ENCODE results near the gene LDLRAD3. TPM values are rescaled to one million over a fixed set of nuclear protein-coding genes. Genes with fewer than 3 reads are reported as not detected.

Gene LDLRAD3
- total RNA-seq, 1 donor from 2014 or later = 18.2 TPM

DNA sequence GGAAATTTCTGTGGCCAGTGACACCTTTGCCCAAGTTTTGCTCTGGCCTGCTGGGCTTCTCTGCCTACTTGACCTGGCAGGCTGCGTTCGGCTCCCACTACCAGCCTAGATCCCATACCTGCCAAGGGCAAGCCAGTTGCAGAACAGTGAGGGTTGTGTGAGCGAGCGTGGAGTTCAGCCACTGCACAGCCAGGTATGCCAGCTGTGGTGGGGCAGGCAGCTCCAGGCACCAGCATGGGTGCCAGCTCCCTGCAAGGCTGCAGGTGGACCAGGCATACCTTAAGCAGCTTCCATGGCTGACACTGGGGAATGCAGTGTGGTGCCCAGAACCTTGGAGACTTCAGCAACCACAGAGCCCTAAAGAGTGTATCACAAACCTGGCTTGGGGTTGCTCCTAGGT lies 133.5 kb downstream of the LDLRAD3 start:
- no peak for DNase-seq (ENCODE audit: extremely low spot score, unreplicated experiment)
- H3K27me3 Mint-ChIP-seq (ENCODE audit: unreplicated experiment) = no peaks in the 10 kb centered on the region
- H3K36me3 Mint-ChIP-seq (ENCODE audit: unreplicated experiment) = no peaks in the 10 kb centered on the region
- TF ChIP-seq, protein P1, sequence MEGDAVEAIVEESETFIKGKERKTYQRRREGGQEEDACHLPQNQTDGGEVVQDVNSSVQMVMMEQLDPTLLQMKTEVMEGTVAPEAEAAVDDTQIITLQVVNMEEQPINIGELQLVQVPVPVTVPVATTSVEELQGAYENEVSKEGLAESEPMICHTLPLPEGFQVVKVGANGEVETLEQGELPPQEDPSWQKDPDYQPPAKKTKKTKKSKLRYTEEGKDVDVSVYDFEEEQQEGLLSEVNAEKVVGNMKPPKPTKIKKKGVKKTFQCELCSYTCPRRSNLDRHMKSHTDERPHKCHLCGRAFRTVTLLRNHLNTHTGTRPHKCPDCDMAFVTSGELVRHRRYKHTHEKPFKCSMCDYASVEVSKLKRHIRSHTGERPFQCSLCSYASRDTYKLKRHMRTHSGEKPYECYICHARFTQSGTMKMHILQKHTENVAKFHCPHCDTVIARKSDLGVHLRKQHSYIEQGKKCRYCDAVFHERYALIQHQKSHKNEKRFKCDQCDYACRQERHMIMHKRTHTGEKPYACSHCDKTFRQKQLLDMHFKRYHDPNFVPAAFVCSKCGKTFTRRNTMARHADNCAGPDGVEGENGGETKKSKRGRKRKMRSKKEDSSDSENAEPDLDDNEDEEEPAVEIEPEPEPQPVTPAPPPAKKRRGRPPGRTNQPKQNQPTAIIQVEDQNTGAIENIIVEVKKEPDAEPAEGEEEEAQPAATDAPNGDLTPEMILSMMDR (IDR thresholded peaks at IDR 0.05) = no peak
- H3K4me1 Mint-ChIP-seq (ENCODE audit: unreplicated experiment) = peaks cover 36% of the 10 kb centered on the region
- no peaks in the 10 kb centered on the region for H3K9me3 Mint-ChIP-seq (ENCODE audit: unreplicated experiment)
- H3K27ac Mint-ChIP-seq (ENCODE audit: unreplicated experiment) = no peak overlapping the region
- no peak overlapping the region for H3K4me3 Mint-ChIP-seq (ENCODE audit: unreplicated experiment)

- TF ChIP-seq, protein P1 (IDR thresholded peaks at IDR 0.05) = no peak
- Mint-ChIP-seq H3K27me3 (ENCODE audit: unreplicated experiment) (no peaks in the 10 kb centered on the region), H3K4me1 (ENCODE audit: unreplicated experiment) (peaks cover 30% of the 10 kb centered on the region), H3K9me3 (ENCODE audit: unreplicated experiment) (peaks cover 5% of the 10 kb centered on the region), H3K4me3 (ENCODE audit: unreplicated experiment) (no peak overlapping the region), H3K36me3 (ENCODE audit: unreplicated experiment) (peaks cover 7% of the 10 kb centered on the region), H3K27ac (ENCODE audit: unreplicated experiment) (no peak overlapping the region)
- peak; percentile 72 for DNase-seq (ENCODE audit: extremely low spot score, unreplicated experiment)
Measured at GRCh38 chr11:36077886-36078685, 134.2 kb downstream of the LDLRAD3 start.

DNA sequence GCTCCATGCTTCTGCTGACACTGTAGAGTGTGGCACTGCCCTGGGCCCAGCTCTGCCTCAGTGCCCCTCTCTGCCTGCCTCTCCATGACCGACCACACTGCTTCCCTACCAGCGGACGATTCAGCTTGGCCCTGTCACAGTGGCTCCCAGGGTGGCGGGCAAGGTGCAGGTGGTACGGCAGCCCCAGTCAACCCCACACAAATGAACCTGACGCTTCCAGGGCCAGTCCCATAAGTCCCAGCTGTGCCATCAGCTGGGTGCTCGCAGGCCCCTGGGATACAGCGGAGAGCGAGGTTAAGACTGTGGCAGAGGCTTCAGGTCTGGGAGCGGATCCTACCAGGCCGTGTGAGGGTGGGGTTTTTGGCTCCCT lies 134.8 kb downstream of the LDLRAD3 start:
- H3K9me3 Mint-ChIP-seq (ENCODE audit: unreplicated experiment) = peaks cover 5% of the 10 kb centered on the region

DNA sequence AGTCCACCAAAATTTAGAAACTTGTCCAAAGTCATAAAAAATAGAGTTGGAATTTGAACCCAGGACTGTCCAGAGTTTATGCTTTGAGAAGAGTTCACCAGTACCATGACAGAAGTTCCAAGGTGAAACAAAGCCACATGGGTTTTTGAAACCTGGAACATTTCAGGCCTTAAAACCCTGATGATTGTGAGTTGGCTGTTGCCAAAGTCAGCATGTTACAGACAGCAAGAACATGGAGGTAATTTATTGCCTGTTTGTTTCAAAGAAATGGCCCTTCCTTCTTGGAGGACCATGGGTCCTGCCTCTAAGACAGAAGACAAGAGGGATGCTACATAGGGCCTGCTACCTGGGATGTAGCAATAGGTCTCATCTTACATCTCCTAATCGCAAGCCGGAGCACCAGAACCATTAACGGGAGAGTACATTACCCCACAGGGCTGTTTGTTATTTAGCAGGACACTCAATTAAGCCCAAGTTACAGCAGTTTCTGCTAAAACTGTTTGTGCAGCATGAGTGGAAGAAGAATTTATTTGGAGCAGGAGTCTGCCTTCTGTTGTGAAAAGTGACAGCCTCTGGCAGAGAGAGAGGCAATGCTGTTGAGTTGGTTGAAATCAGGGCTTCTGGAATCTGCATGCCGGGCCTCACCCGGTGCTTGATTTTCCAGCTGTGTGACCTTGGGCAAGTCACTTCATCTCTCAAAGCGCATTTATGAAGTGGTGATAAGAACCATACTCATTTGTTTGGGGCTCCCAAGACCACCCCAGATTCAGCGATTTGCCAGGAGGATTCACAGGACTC lies 136.2 kb downstream of the LDLRAD3 start:
- peaks cover 11% of the 10 kb centered on the region for H3K4me1 Mint-ChIP-seq (ENCODE audit: unreplicated experiment)
- H3K27me3 Mint-ChIP-seq (ENCODE audit: unreplicated experiment) = no peaks in the 10 kb centered on the region
- no peak overlapping the region for H3K27ac Mint-ChIP-seq (ENCODE audit: unreplicated experiment)
- H3K4me3 Mint-ChIP-seq (ENCODE audit: unreplicated experiment) = no peak overlapping the region
- peak; percentile 53 for DNase-seq (ENCODE audit: extremely low spot score, unreplicated experiment)
- H3K36me3 Mint-ChIP-seq (ENCODE audit: unreplicated experiment) = peaks cover 14% of the 10 kb centered on the region
- TF ChIP-seq, protein P1 (IDR thresholded peaks at IDR 0.05) = no peak
- peaks cover 7% of the 10 kb centered on the region for H3K9me3 Mint-ChIP-seq (ENCODE audit: unreplicated experiment)

More for the DNA sequence above, 134.8 kb downstream of the LDLRAD3 start:
- no peaks in the 10 kb centered on the region for H3K27me3 Mint-ChIP-seq (ENCODE audit: unreplicated experiment)
- peaks cover 8% of the 10 kb centered on the region for H3K36me3 Mint-ChIP-seq (ENCODE audit: unreplicated experiment)
- TF ChIP-seq, protein P1 (IDR thresholded peaks at IDR 0.05) = no peak
- no peak overlapping the region for H3K4me3 Mint-ChIP-seq (ENCODE audit: unreplicated experiment)
- H3K27ac Mint-ChIP-seq (ENCODE audit: unreplicated experiment) = no peak overlapping the region
- DNase-seq (ENCODE audit: extremely low spot score, unreplicated experiment) = no peak
- peaks cover 25% of the 10 kb centered on the region for H3K4me1 Mint-ChIP-seq (ENCODE audit: unreplicated experiment)
